GM18951 (cell line): Measurements from ENCODE around the gene NRROS.

Experiments used
- POLR2A ChIP-seq: IDR thresholded peaks from 4 replicates; pipeline ENCODE4 v1.6.1; 2011; ENCODE audit warnings: mild to moderate bottlenecking; ENCODE audit not compliant: insufficient read length, insufficient read depth; ENCODE audit errors: extremely low read depth
- in situ Hi-C: fragments of 300-500 bp; cut with MboI; formaldehyde crosslinking; loops from one replicate; pipeline ENCODE4 v1.12.0; 2022; ENCODE audit warnings: low sequenced_read_pairs, mixed read lengths, inconsistent platforms; ENCODE audit not compliant: unreplicated experiment

The NRROS gene

DNA sequence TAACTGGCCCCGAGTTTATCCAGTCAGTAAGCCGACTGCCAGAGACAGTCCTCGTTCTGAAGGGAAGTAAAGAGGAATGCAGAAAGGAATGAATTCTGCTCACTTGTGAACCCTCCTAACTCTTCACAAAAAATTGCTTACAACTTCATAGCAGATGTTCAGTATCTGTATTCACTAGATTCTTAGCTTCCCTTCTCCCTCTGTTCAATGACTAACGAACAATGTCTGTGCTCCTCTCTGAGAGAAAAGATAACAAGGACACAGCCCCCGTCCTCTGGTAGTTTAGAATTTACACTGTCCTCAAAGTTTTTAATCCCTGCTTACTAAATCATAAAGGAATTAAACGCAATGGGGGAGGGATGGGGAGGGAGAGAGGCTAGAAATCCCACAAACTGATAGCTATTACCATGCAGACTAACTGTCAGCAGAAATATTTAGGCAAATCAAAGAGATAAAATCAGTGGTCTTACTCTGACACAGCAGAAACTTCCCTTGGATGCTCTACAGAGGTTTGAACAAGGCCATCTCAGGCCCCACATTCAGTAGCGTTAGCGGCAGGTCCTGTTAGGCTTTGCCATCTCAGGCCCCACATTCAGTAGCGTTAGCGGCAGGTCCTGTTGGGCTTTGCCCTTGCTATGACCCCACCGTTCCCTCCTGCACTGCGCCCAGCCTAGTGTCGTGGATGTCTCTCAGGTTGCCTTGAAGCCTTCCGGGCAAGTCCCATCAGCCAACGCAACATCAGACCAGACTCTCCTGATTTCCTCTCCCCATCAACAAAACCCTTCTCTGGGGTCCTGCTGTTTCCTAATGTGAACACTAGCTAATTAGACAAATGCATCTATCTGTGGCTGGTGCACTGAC is 23.4 kb downstream of the NRROS start:
- TF ChIP-seq POLR2A, result no peak
- in situ Hi-C loops, result no loop called here

DNA sequence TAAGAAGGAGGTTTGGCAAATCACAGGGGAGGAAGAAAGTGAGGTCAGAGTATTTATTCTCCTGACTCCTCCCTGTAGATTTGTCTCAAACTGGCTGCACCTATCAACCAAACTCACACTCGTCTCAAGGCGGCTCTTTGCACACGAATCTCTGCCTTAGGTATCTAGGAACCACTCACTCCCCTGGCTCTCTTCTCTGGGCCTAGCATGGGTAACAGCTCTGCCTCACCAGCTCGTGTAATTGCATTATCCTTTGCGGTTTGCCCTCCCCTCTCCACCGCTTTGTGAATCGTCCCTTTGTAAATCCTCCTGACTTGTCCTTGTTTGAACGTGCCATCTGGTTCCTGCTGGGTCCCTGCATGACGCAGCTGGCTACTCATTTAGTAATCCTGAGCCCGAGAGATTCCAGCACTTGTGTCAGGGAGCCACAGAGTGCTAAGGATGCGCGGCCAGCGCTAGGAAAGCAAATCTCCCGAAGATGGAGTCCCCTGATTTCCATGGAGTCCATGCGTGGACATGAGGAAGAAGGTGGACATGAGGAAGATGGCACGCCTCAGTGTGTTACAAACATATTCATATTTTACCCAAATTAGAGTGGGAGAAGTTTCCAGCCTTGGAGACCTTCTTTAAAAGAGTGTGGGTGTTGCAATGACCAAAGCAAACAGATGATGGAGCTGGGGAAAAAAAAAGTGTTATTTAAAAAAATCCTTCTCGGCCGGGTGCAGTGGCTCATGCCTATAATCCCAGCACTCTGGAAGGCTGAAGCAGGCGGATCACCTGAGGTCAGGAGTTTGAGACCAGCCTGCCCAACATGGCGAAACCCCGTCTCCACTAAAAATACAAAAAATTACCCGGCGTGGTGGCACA is 26.7 kb downstream of the NRROS start:
- in situ Hi-C loops, result no loop called here
- no peak for TF ChIP-seq POLR2A

DNA sequence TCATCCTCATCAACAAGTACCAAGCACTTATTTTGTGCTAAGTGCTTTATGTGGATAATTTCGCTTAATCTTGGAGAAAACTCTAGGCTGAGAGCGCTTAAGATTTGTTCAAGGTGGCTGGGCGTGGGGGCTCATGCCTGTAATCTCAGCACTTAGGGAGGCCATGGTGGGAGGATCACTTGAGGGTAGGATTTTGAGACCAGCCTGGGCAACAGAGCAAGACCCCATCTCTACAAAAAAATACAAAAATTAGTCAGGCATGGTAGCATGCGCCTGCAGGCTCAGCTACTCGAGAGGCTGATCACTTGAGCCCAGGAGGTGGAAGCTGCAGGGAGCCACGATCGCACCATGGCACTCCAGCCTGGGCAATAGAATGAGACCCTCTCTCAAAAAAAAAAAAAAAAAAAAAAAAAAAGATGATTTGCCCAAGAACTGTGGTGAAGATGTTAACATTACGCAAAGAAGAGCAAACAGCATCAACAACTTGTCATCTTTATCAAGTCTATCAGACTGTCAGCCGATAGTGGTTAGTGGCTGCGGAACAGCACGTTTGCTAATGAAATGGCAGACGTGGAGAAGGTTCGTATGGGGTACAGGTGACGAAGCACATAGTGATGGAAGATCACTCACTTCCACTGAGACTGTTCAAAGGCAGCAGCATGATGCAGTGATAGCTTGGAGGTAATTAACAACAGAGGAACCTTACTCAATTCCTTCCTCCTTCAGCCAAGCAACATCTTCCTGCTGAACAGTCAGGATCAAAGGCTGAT is 27.7 kb downstream of the NRROS start:
- in situ Hi-C loops, result no loop called here
- TF ChIP-seq POLR2A, result no peak

DNA sequence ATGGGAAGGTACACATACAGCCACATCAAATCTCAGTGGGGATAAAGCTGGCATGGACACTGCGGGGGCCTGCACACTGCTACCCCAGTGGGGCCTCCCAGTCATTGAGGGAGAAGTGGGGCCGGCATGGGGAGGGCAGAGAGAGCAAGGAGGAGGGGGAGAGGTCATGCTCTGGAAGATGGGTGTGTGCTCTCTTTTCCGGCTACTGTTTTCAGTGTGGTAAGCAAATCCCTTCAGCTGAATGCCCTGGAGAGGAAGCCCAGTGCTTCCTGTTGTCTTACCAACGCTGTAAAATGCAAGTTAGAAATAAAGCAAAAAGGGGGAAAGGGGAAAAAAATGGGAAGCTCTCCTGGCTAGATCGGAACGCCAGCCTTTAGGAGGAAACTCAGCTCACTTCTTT is 30.8 kb downstream of the NRROS start:
- in situ Hi-C loops, result no loop called here
- no peak for TF ChIP-seq POLR2A

- in situ Hi-C loops, result no loop called here
These were observed 34.1 kb downstream of the NRROS start for GRCh38 chr3:196673632-196674031.

DNA sequence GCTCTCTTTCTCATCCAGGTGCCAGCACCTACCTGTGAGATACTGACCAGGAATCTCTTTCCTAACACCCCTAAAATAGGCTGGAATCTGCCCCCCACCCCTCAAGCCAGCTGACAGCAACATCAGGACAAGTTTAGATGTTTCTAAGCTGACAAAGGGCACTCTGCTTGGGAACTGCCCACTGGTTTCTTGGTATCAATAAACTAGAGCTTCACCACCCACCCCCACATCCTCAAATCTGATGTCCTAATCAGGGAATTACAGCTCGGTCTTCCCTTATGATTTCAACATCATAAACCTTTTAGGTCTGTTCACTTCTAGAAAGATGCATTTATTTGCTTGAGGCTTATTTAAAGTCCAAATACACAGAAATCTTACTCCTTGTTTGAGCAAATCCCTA is 37.9 kb downstream of the NRROS start:
- in situ Hi-C loops, result loop anchor here (25.0 kb wide), 1 partner anchor 415 kb away; no protein-coding TSS in a partner anchor
- TF ChIP-seq POLR2A, result no peak

More at GRCh38 chr3:196673632-196674031, 34.1 kb downstream of the NRROS start:
- TF ChIP-seq POLR2A, result no peak

GRCh38 chr3:196677931-196678330 is 38.4 kb downstream of the NRROS start:
- in situ Hi-C loops, result loop anchor here (25.0 kb wide), 1 partner anchor 416 kb away; no protein-coding TSS in a partner anchor
- TF ChIP-seq POLR2A, result no peak

GRCh38 chr3:196684548-196685407 is 45.3 kb downstream of the NRROS start:
- no peak for TF ChIP-seq POLR2A
- in situ Hi-C loops, result loop anchor here (5.0 to 25.0 kb wide), 2 partner anchors 72 to 422 kb away; no protein-coding TSS in a partner anchor

GRCh38 chr3:196686436-196686835 is 46.9 kb downstream of the NRROS start:
- in situ Hi-C loops, result loop anchor here (25.0 kb wide), 1 partner anchor 424 kb away; no protein-coding TSS in a partner anchor
- no peak for TF ChIP-seq POLR2A

- in situ Hi-C loops, result loop anchor here (25.0 kb wide), 1 partner anchor 426 kb away; no protein-coding TSS in a partner anchor
- TF ChIP-seq POLR2A, result no peak
These were observed 48.9 kb downstream of the NRROS start for GRCh38 chr3:196688349-196688748.

DNA sequence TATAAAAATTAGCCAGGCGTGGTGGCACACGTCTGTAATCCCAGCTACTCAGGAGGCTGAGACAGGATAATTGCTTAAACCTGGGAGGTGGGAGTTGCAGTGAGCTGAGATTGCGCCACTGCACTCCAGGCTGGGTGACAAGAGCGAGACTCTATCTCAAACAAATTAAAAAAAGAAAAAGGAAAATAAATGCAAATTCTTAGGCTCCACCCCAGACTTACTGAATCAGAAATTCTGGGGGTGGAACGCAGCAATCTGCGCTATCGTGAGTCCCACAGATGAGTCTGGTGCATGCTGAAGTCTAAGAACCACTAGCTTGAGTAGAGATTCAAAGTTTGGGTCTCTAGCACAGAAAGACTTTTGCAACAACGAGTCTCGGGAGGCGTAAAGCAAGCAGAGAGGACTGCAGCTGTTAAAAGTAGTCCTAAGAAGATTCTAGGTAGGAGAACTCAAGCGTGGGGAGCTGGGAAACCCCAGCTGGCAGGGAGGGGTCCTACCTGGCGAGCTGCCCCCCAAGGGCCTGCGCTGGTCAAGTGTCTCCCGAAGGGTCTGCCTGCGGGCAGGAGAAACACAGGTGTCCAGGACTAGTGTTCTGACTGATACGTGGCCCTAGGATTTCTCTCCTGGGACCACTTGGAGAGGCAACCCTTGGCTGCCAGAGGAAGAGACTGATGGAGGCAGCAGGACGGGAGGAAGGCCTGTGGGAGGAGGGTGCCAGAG is 50.6 kb downstream of the NRROS start:
- TF ChIP-seq POLR2A, result no peak
- in situ Hi-C loops, result loop anchor here (25.0 kb wide), 1 partner anchor 428 kb away; no protein-coding TSS in a partner anchor
